B cell (primary cell): ENCODE measurements around the gene KRTAP5-1.

ENCODE experiments used
- EZH2 ChIP-seq: IDR thresholded peaks from 2 replicates; pipeline ENCODE4 v1.6.1; 2012; ENCODE audit warnings: borderline replicate concordance, low read depth, mild to moderate bottlenecking, moderate library complexity, low read length; ENCODE audit not compliant: insufficient read depth, poor library complexity, severe bottlenecking
- TF ChIP-seq, protein P1 (sequence below): fragments of 200-600 bp; IDR thresholded peaks from one replicate; pipeline ENCODE4 v1.8.0; 2022; ENCODE audit warnings: antibody characterized with exemption, mild to moderate bottlenecking

DNA sequence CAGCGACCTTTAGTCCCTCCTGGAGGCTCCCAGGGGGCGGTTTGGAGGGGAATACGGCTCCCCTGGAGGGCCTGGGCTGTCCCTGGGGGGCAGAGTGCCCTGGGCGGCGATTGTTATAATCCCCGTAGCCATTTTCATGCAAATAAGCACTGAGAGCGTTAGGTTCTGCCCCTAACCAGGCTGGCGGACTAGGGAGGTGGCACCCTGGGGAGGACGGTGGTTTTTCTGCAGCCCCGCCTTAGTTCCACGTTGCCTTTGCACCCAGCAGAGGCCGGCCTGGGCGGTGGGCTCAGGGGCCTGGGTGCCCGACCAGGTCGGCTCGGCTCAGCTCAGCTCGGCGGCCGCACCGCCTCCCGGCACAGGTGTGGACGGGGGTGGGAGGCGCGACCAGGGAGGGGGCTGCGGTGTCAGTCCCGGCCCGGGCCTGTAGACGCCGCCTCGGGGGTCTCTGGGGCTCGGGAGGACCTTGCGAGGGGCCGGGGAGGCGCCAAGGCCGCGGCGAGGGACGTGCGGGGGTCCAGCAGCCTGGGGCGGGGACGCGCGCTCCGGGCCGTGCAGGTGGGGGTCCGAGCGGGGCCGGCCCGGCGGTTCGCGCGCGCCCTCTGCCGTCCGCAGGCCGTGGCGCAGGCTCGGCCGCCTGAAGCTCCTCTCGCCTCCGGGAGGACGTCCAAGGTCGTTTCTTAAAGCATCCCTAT is 10.7 kb downstream of the KRTAP5-1 start:
- TF ChIP-seq, protein P1, sequence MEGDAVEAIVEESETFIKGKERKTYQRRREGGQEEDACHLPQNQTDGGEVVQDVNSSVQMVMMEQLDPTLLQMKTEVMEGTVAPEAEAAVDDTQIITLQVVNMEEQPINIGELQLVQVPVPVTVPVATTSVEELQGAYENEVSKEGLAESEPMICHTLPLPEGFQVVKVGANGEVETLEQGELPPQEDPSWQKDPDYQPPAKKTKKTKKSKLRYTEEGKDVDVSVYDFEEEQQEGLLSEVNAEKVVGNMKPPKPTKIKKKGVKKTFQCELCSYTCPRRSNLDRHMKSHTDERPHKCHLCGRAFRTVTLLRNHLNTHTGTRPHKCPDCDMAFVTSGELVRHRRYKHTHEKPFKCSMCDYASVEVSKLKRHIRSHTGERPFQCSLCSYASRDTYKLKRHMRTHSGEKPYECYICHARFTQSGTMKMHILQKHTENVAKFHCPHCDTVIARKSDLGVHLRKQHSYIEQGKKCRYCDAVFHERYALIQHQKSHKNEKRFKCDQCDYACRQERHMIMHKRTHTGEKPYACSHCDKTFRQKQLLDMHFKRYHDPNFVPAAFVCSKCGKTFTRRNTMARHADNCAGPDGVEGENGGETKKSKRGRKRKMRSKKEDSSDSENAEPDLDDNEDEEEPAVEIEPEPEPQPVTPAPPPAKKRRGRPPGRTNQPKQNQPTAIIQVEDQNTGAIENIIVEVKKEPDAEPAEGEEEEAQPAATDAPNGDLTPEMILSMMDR, result peak; percentile 97
- no peak for TF ChIP-seq EZH2
